PC-9 (cell line): ENCODE data around the gene TINAG.

Experiments
- CTCF ChIP-seq: fragments of 200-600 bp; sonication (generic); conservative IDR thresholded peaks from 2 replicates; pipeline ENCODE4 v1.6.1; 2017; ENCODE audit warnings: mixed run types, antibody characterized with exemption, mild to moderate bottlenecking, moderate library complexity
- EZH2 ChIP-seq: fragments of 200-600 bp; sonication (generic); IDR thresholded peaks from 2 replicates; pipeline ENCODE4 v1.8.0; 2017; ENCODE audit warnings: antibody characterized with exemption, low read depth

GRCh38 chr6:54310377-54311152, 2.3 kb downstream of the TINAG start:
- TF ChIP-seq CTCF: no peak
- TF ChIP-seq EZH2: no peak
